Measurements from ENCODE around the gene TWNK.

Gene TWNK

GRCh38 chr10:101000127-101000914 lies 13.0 kb downstream of the TWNK start:
- WGBS (ENCODE audit: extremely low coverage, insufficient coverage, insufficient read length), result no CpG with 5 or more reads among the region's 19 CpGs
- H3K27ac ChIP-seq (ENCODE audit: low read depth, low read length), result peak overlapping the region; percentile 64
- H2AFZ ChIP-seq (ENCODE audit: insufficient read depth, low read length, poor library complexity), result peak overlapping the region; percentile 75
- peaks cover 37% of the 10 kb centered on the region for H3K79me1 ChIP-seq (ENCODE audit: low read length)
- no peaks in the 10 kb centered on the region for H3K27me3 ChIP-seq (ENCODE audit: insufficient read depth, low read length)
- peak overlapping the region; percentile 90 for H2BK5ac ChIP-seq (ENCODE audit: low read depth, low read length, poor library complexity)
- H2BK120ac ChIP-seq (ENCODE audit: insufficient read depth, low read length, poor library complexity), result peak overlapping the region; percentile 92
- H3K4me3 ChIP-seq (ENCODE audit: low read depth, low read length), result peak overlapping the region; percentile 86
- no peak for DNase-seq
- peak overlapping the region; percentile 91 for H4K8ac ChIP-seq (ENCODE audit: low read depth, low read length)
- H2BK12ac ChIP-seq (ENCODE audit: low read length), result peak overlapping the region; percentile 42
- H2AK5ac ChIP-seq (ENCODE audit: low read length), result peak overlapping the region; percentile 86
- H3K18ac ChIP-seq (ENCODE audit: low read length), result peak overlapping the region; percentile 95
- peak overlapping the region; percentile 94 for H3K9ac ChIP-seq (ENCODE audit: low read length)
- peak overlapping the region; percentile 71 for H4K12ac ChIP-seq (ENCODE audit: low read depth, low read length)
- H3K4me1 ChIP-seq (ENCODE audit: control insufficient read depth in 1 of 2, insufficient read depth in 2 of 2, low read length in 2 of 2), result peaks cover 21 to 24% of the 10 kb centered on the region in 2 experiments
- H3K4ac ChIP-seq (ENCODE audit: low read depth, low read length), result peak overlapping the region; percentile 91
- H3K4me2 ChIP-seq (ENCODE audit: low read length), result peak overlapping the region; percentile 92
- peaks cover 26 to 28% of the 10 kb centered on the region in 2 experiments for H3K36me3 ChIP-seq (ENCODE audit: control insufficient read depth in 1 of 2, insufficient read depth in 2 of 2, low read length in 2 of 2)
- H3K23ac ChIP-seq (ENCODE audit: low read length), result no peak overlapping the region
- H3K9me3 ChIP-seq (ENCODE audit: insufficient read depth, low read depth, low read length), result no peaks in the 10 kb centered on the region
- H4K91ac ChIP-seq (ENCODE audit: low read depth, low read length), result peak overlapping the region; percentile 97
- peak overlapping the region; percentile 91 for H3K14ac ChIP-seq (ENCODE audit: low read length)
- H3K79me2 ChIP-seq (ENCODE audit: control insufficient read depth, insufficient read depth, low read length, poor library complexity), result peaks cover 35% of the 10 kb centered on the region

DNA sequence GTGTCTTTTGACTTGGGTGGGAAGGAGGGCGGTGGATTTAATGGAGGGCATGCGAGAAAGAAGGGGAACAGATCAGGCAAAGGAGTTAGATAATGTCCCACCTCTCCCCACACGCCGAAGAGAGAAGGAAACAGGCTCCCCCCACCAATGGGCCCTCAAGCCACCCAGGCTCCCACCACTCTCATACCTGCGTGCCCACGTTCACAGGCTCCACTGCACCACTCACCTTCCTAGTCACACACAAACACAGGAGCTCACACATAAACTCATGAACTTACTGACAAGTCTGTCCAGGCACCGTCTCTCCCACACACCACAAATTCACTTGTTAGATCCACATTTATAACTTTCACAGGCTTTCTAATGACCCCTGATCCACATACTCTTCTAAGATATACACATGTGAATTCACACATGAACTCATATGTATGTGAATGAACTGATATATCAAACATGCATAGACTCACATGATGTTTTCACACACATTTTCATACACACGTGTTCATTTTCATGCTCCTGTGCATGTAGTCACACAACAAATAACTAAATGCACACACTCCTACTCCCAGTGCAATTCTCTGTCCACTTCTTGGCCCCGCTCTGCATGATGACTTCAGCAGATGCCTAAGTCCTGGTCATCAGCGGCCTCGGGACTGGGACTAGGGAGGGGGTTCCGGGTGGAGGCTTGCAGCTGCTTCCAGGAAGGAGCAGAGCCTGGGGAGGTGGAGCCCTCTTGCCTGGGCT lies 13.7 kb downstream of the TWNK start:
- H2AK5ac ChIP-seq (ENCODE audit: low read length), result peak overlapping the region; percentile 86
- H3K36me3 ChIP-seq (ENCODE audit: control insufficient read depth in 1 of 2, insufficient read depth in 2 of 2, low read length in 2 of 2), result peaks cover 34 to 36% of the 10 kb centered on the region in 2 experiments
- H3K14ac ChIP-seq (ENCODE audit: low read length), result peak overlapping the region; percentile 15
- peak; percentile 26 to 34 for DNase-seq
- peaks cover 37% of the 10 kb centered on the region for H3K79me1 ChIP-seq (ENCODE audit: low read length)
- peaks cover 35% of the 10 kb centered on the region for H3K79me2 ChIP-seq (ENCODE audit: control insufficient read depth, insufficient read depth, low read length, poor library complexity)
- no peak overlapping the region for H2AFZ ChIP-seq (ENCODE audit: insufficient read depth, low read length, poor library complexity)
- WGBS (ENCODE audit: extremely low coverage, insufficient coverage, insufficient read length), result no CpG with 5 or more reads among the region's 12 CpGs
- peak overlapping the region; percentile 97 for H4K91ac ChIP-seq (ENCODE audit: low read depth, low read length)
- H3K23ac ChIP-seq (ENCODE audit: low read length), result no peak overlapping the region
- peaks cover 21 to 24% of the 10 kb centered on the region in 2 experiments for H3K4me1 ChIP-seq (ENCODE audit: control insufficient read depth in 1 of 2, insufficient read depth in 2 of 2, low read length in 2 of 2)
- H3K4me2 ChIP-seq (ENCODE audit: low read length), result peak overlapping the region; percentile 92
- H3K9ac ChIP-seq (ENCODE audit: low read length), result peak overlapping the region; percentile 34
- H3K27me3 ChIP-seq (ENCODE audit: insufficient read depth, low read length), result no peaks in the 10 kb centered on the region
- peak overlapping the region; percentile 90 for H2BK5ac ChIP-seq (ENCODE audit: low read depth, low read length, poor library complexity)
- no peak overlapping the region for H2BK12ac ChIP-seq (ENCODE audit: low read length)
- H4K8ac ChIP-seq (ENCODE audit: low read depth, low read length), result peak overlapping the region; percentile 91
- peak overlapping the region; percentile 86 for H3K4me3 ChIP-seq (ENCODE audit: low read depth, low read length)
- H3K27ac ChIP-seq (ENCODE audit: low read depth, low read length), result peak overlapping the region; percentile 64
- peak overlapping the region; percentile 91 for H3K4ac ChIP-seq (ENCODE audit: low read depth, low read length)
- peak overlapping the region; percentile 39 for H3K18ac ChIP-seq (ENCODE audit: low read length)
- no peaks in the 10 kb centered on the region for H3K9me3 ChIP-seq (ENCODE audit: insufficient read depth, low read depth, low read length)
- H2BK120ac ChIP-seq (ENCODE audit: insufficient read depth, low read length, poor library complexity), result no peak overlapping the region
- no peak overlapping the region for H4K12ac ChIP-seq (ENCODE audit: low read depth, low read length)

DNA sequence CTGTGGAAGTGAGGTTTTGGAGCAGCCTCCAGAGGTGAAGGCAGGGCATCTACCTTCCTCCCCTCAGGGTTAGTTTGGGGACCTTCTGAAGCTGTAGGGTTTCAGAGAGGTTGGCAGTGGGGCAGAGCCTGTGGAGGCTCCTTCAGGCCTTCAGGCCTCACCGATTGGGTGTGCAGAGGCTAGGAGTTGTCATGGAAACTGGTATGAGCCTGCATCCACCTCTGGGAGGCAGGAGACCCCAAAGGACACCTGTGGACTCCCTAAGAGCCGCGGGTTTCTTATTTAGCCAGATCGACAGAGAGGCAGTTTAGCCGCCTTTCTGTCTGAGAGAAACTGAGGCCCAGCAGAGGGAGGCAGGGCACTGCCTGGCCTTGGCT lies 14.3 kb downstream of the TWNK start:
- DNase-seq, result no peak

GRCh38 chr10:101002456-101002855 lies 15.1 kb downstream of the TWNK start:
- Histone ChIP-seq H3K14ac (ENCODE audit: low read length) (no peak overlapping the region), H3K18ac (ENCODE audit: low read length) (no peak overlapping the region), H2AK5ac (ENCODE audit: low read length) (no peak overlapping the region), H2AFZ (ENCODE audit: insufficient read depth, low read length, poor library complexity) (no peak overlapping the region), H4K8ac (ENCODE audit: low read depth, low read length) (no peak overlapping the region), H2BK120ac (ENCODE audit: insufficient read depth, low read length, poor library complexity) (no peak overlapping the region), H3K4me2 (ENCODE audit: low read length) (no peak overlapping the region), H2BK12ac (ENCODE audit: low read length) (no peak overlapping the region), H3K27me3 (ENCODE audit: insufficient read depth, low read length) (no peaks in the 10 kb centered on the region), H3K4ac (ENCODE audit: low read depth, low read length) (no peak overlapping the region), H4K91ac (ENCODE audit: low read depth, low read length) (no peak overlapping the region), H3K4me1 (ENCODE audit: control insufficient read depth in 1 of 2, insufficient read depth in 2 of 2, low read length in 2 of 2) (peaks cover 15 to 18% of the 10 kb centered on the region in 2 experiments), H3K79me2 (ENCODE audit: control insufficient read depth, insufficient read depth, low read length, poor library complexity) (peaks cover 31% of the 10 kb centered on the region), H3K23ac (ENCODE audit: low read length) (no peak overlapping the region), H4K12ac (ENCODE audit: low read depth, low read length) (no peak overlapping the region), H3K36me3 (ENCODE audit: control insufficient read depth in 1 of 2, insufficient read depth in 2 of 2, low read length in 2 of 2) (peaks cover 47 to 49% of the 10 kb centered on the region in 2 experiments), H3K27ac (ENCODE audit: low read depth, low read length) (no peak overlapping the region), H3K79me1 (ENCODE audit: low read length) (peaks cover 28% of the 10 kb centered on the region), H3K4me3 (ENCODE audit: low read depth, low read length) (no peak overlapping the region), H2BK5ac (ENCODE audit: low read depth, low read length, poor library complexity) (no peak overlapping the region), H3K9me3 (ENCODE audit: insufficient read depth, low read depth, low read length) (no peaks in the 10 kb centered on the region), H3K9ac (ENCODE audit: low read length) (no peak overlapping the region)
- WGBS (ENCODE audit: extremely low coverage, insufficient coverage, insufficient read length), result no CpG with 5 or more reads among the region's 11 CpGs
- DNase-seq, result no peak

More for the DNA sequence above, 14.3 kb downstream of the TWNK start:
- H3K9ac ChIP-seq (ENCODE audit: low read length), result no peak overlapping the region
- H2AFZ ChIP-seq (ENCODE audit: insufficient read depth, low read length, poor library complexity), result no peak overlapping the region
- peaks cover 35% of the 10 kb centered on the region for H3K79me2 ChIP-seq (ENCODE audit: control insufficient read depth, insufficient read depth, low read length, poor library complexity)
- H3K4ac ChIP-seq (ENCODE audit: low read depth, low read length), result peak overlapping the region; percentile 7
- H4K12ac ChIP-seq (ENCODE audit: low read depth, low read length), result no peak overlapping the region
- WGBS (ENCODE audit: extremely low coverage, insufficient coverage, insufficient read length), result no CpG with 5 or more reads among the region's 5 CpGs
- H3K4me3 ChIP-seq (ENCODE audit: low read depth, low read length), result no peak overlapping the region
- H3K4me1 ChIP-seq (ENCODE audit: control insufficient read depth in 1 of 2, insufficient read depth in 2 of 2, low read length in 2 of 2), result peaks cover 16 to 19% of the 10 kb centered on the region in 2 experiments
- H3K79me1 ChIP-seq (ENCODE audit: low read length), result peaks cover 35% of the 10 kb centered on the region
- no peak overlapping the region for H3K18ac ChIP-seq (ENCODE audit: low read length)
- H4K91ac ChIP-seq (ENCODE audit: low read depth, low read length), result no peak overlapping the region
- no peak overlapping the region for H2BK120ac ChIP-seq (ENCODE audit: insufficient read depth, low read length, poor library complexity)
- no peak overlapping the region for H4K8ac ChIP-seq (ENCODE audit: low read depth, low read length)
- H3K23ac ChIP-seq (ENCODE audit: low read length), result no peak overlapping the region
- H3K14ac ChIP-seq (ENCODE audit: low read length), result no peak overlapping the region
- no peaks in the 10 kb centered on the region for H3K27me3 ChIP-seq (ENCODE audit: insufficient read depth, low read length)
- H2BK5ac ChIP-seq (ENCODE audit: low read depth, low read length, poor library complexity), result no peak overlapping the region
- H3K27ac ChIP-seq (ENCODE audit: low read depth, low read length), result no peak overlapping the region
- H3K9me3 ChIP-seq (ENCODE audit: insufficient read depth, low read depth, low read length), result no peaks in the 10 kb centered on the region
- H3K4me2 ChIP-seq (ENCODE audit: low read length), result no peak overlapping the region
- no peak overlapping the region for H2BK12ac ChIP-seq (ENCODE audit: low read length)
- H2AK5ac ChIP-seq (ENCODE audit: low read length), result no peak overlapping the region
- peaks cover 39 to 41% of the 10 kb centered on the region in 2 experiments for H3K36me3 ChIP-seq (ENCODE audit: control insufficient read depth in 1 of 2, insufficient read depth in 2 of 2, low read length in 2 of 2)
